Left lung (tissue), 10 donors: ENCODE data around the gene NOTCH3. TPM values are rescaled to one million over a fixed set of nuclear protein-coding genes. Genes with fewer than 3 reads are reported as not detected.

ENCODE experiments used
- ATAC-seq: fragments of 200-7000 bp; cut with Tn5 transposase; one replicate; pipeline ENCODE4 v1.9.1; 2020; ENCODE audit warnings: moderate library complexity
- DNase-seq, 4 donors: peaks; one replicate each; pipeline ENCODE4 v3.0.0-alpha.2; 2013 to 2020
- H3K27ac ChIP-seq, 2 donors: fragments of 200-600 bp; sonication (generic) in 1 of 2; one replicate each; pipeline versions ENCODE4 v1.5.0 to v1.8.0; 2020 to 2021
- H3K27me3 ChIP-seq, 2 donors: fragments of 200-600 bp; sonication (generic) in 1 of 2; one replicate each; pipeline versions ENCODE4 v1.5.0 to v1.8.0; 2020 to 2021
- H3K36me3 ChIP-seq, 2 donors: fragments of 200-600 bp; sonication (generic) in 1 of 2; one replicate each; pipeline versions ENCODE4 v1.5.0 to v1.8.0; 2020 to 2021
- H3K4me1 ChIP-seq, 2 donors: fragments of 200-600 bp; one replicate each; pipeline ENCODE4 v1.8.0; 2021
- H3K4me3 ChIP-seq, 2 donors: fragments of 200-600 bp; sonication (generic) in 1 of 2; one replicate each; pipeline versions ENCODE4 v1.5.0 to v1.8.0; 2020 to 2021; ENCODE audit warnings: mild to moderate bottlenecking in 1 of 2
- H3K9me3 ChIP-seq, 2 donors: fragments of 200-600 bp; sonication (generic) in 1 of 2; one replicate each; pipeline versions ENCODE4 v1.5.0 to v1.8.0; 2020 to 2021
- CTCF ChIP-seq, 2 donors: fragments of 200-600 bp; sonication (generic) in 1 of 2; IDR thresholded peaks; one replicate each; pipeline versions ENCODE4 v1.5.0 to v1.8.0; 2021; ENCODE audit warnings: antibody characterized with exemption in 2 of 2
- intact Hi-C, 2 donors: fragments of 100-400 bp; cut with DNase I; formaldehyde crosslinking; loops; one replicate each; pipeline versions ENCODE4 v1.11.2 to v1.14.2; 2022
- polyA plus RNA-seq, 6 donors: library from polyadenylated mRNA; unstranded; fragments of 120-200 nt; gene quantifications; one replicate each; pipeline ENCODE4 v1.2.1, GENCODE V29; 2013; ENCODE audit not compliant: insufficient read length in 6 of 6
- total RNA-seq, 2 donors: library from RNA; stranded (reverse); fragmentation: NEBNext Ultra II Directional; extraction: Animal tissue kit (Norgen Biotek cat#: 25700); gene quantifications; one replicate each; pipeline ENCODE4 v1.2.1, GENCODE V29; 2021
- donor health status: DM: no; HTN: yes; CAD: no.
- donor health status: DM: no; HTN: no; CAD: no.

NOTCH3 gene
- total and polyA plus RNA-seq, 8 donors = 73.2 to 130 (median 107) TPM

- Histone ChIP-seq H3K27ac (no peak overlapping the region), H3K36me3 (no peaks in the 10 kb centered on the region), H3K4me1 (peaks cover 0 to 25% of the 10 kb centered on the region in 2 donors), H3K27me3 (peaks cover 0 to 93% of the 10 kb centered on the region in 2 donors), H3K4me3 (no peak overlapping the region), H3K9me3 (no peaks in the 10 kb centered on the region)
- no peak for TF ChIP-seq CTCF (IDR thresholded peaks at IDR 0.05)
- intact Hi-C loops = no loop called here
- ATAC-seq (no peak), DNase-seq (no peak)
These were observed 3.4 kb downstream of the NOTCH3 start for GRCh38 chr19:15197275-15197941.

- Histone ChIP-seq H3K27ac (no peak overlapping the region), H3K4me3 (peak overlapping the region in 1 of 2 donors; percentile 28), H3K36me3 (peaks cover 0 to 1% of the 10 kb centered on the region in 2 donors), H3K27me3 (peaks cover 0 to 90% of the 10 kb centered on the region in 2 donors), H3K4me1 (peaks cover 0 to 25% of the 10 kb centered on the region in 2 donors), H3K9me3 (no peaks in the 10 kb centered on the region)
- intact Hi-C loops = no loop called here
- TF ChIP-seq CTCF (IDR thresholded peaks at IDR 0.05) = no peak
- DNase-seq (no peak), ATAC-seq (no peak)
These were observed 4.3 kb downstream of the NOTCH3 start for GRCh38 chr19:15196360-15197005.

- peaks cover 0 to 5% of the 10 kb centered on the region in 2 donors for H3K36me3 ChIP-seq
- H3K4me3 ChIP-seq = peak overlapping the region; percentile 28 to 29
- H3K27ac ChIP-seq = peak overlapping the region; percentile 23 to 78
- DNase-seq (peak in 3 of 4 donors; percentile 79 to 92 (median 82)), ATAC-seq (peak; percentile 86)
- H3K4me1 ChIP-seq = peaks cover 0 to 25% of the 10 kb centered on the region in 2 donors
- H3K27me3 ChIP-seq = peaks cover 0 to 83% of the 10 kb centered on the region in 2 donors
- intact Hi-C loops = no loop called here
- no peaks in the 10 kb centered on the region for H3K9me3 ChIP-seq
- TF ChIP-seq CTCF (IDR thresholded peaks at IDR 0.05) = no peak
These were observed 5.1 kb downstream of the NOTCH3 start for GRCh38 chr19:15195371-15196334.

- intact Hi-C loops = no loop called here
- H3K27me3 ChIP-seq = peaks cover 0 to 76% of the 10 kb centered on the region in 2 donors
- peaks cover 0 to 5% of the 10 kb centered on the region in 2 donors for H3K36me3 ChIP-seq
- ATAC-seq (peak; percentile 6), DNase-seq (no peak)
- TF ChIP-seq CTCF (IDR thresholded peaks at IDR 0.05) = no peak
- H3K4me1 ChIP-seq = peaks cover 0 to 17% of the 10 kb centered on the region in 2 donors
- peak overlapping the region; percentile 23 to 78 for H3K27ac ChIP-seq
- H3K9me3 ChIP-seq = no peaks in the 10 kb centered on the region
- peak overlapping the region; percentile 28 to 29 for H3K4me3 ChIP-seq
These were observed 5.9 kb downstream of the NOTCH3 start for GRCh38 chr19:15194938-15195337.
